ENCODE data around the gene RNF157. TPM values are rescaled to one million over a fixed set of nuclear protein-coding genes. Genes with fewer than 3 reads are reported as not detected.

The RNF157 gene
- total RNA-seq, 1 donor from 2014 or later = 0.20 TPM

- DNase-seq (ENCODE audit: low read depth in 2 of 2) = no peak
Measured at GRCh38 chr17:76157759-76158158, 82.5 kb downstream of the RNF157 start.

GRCh38 chr17:76156662-76156991 lies 83.7 kb downstream of the RNF157 start:
- DNase-seq (ENCODE audit: low read depth in 2 of 2) = no peak

GRCh38 chr17:76155988-76156661 lies 84.2 kb downstream of the RNF157 start:
- DNase-seq (ENCODE audit: low read depth in 2 of 2) = peak in 1 of 2 donors; percentile 40

- DNase-seq (ENCODE audit: low read depth in 2 of 2) = no peak
Measured at GRCh38 chr17:76154936-76155845, 85.1 kb downstream of the RNF157 start.

GRCh38 chr17:76154292-76154691 lies 86.0 kb downstream of the RNF157 start:
- no peak for DNase-seq (ENCODE audit: low read depth in 2 of 2)

GRCh38 chr17:76153640-76154039 lies 86.7 kb downstream of the RNF157 start:
- peak in 1 of 2 donors; percentile 41 for DNase-seq (ENCODE audit: low read depth in 2 of 2)

GRCh38 chr17:76153202-76153601 lies 87.1 kb downstream of the RNF157 start:
- no peak for DNase-seq (ENCODE audit: low read depth in 2 of 2)

GRCh38 chr17:76152591-76152990 lies 87.7 kb downstream of the RNF157 start:
- DNase-seq (ENCODE audit: low read depth in 2 of 2) = no peak

- DNase-seq (ENCODE audit: low read depth in 2 of 2) = no peak
Measured at GRCh38 chr17:76151896-76152454, 88.3 kb downstream of the RNF157 start.

- no peak for DNase-seq (ENCODE audit: low read depth in 2 of 2)
Measured at GRCh38 chr17:76150712-76151622, 89.3 kb downstream of the RNF157 start.

- no peak for DNase-seq (ENCODE audit: low read depth in 2 of 2)
Measured at GRCh38 chr17:76149214-76149613, 91.1 kb downstream of the RNF157 start.

GRCh38 chr17:76148015-76148326 lies 92.3 kb downstream of the RNF157 start:
- no peak for DNase-seq (ENCODE audit: low read depth in 2 of 2)

- DNase-seq (ENCODE audit: low read depth in 2 of 2) = peak; percentile 12 to 48
Measured at GRCh38 chr17:76147211-76148014, 92.9 kb downstream of the RNF157 start.

GRCh38 chr17:76146053-76146851 lies 94.0 kb downstream of the RNF157 start:
- peak; percentile 18 to 22 for DNase-seq (ENCODE audit: low read depth in 2 of 2)

- peak in 1 of 2 donors; percentile 19 for DNase-seq (ENCODE audit: low read depth in 2 of 2)
Measured at GRCh38 chr17:76145231-76146052, 94.9 kb downstream of the RNF157 start.

- no peak for DNase-seq (ENCODE audit: low read depth in 2 of 2)
Measured at GRCh38 chr17:76142585-76143041, 97.7 kb downstream of the RNF157 start.

- DNase-seq (ENCODE audit: low read depth in 2 of 2) = no peak
Measured at GRCh38 chr17:76142039-76142584, 98.2 kb downstream of the RNF157 start.

GRCh38 chr17:76141212-76142038 lies 98.9 kb downstream of the RNF157 start, which contains the start of gene FOXJ1:
Gene FOXJ1 (minus strand): TSS chr17:76141245. CDS start chr17:76140395, 850 bp downstream.
- DNase-seq (ENCODE audit: low read depth in 2 of 2) = peak; percentile 86 to 88

Data from lung microvascular endothelial cell (primary cell).